SU-DHL-6 (cell line): ENCODE data around the gene MBP.

Experiments
- H2AFZ ChIP-seq: fragments of 200-600 bp; sonication (generic); 2 replicates; pipeline ENCODE4 v1.6.1; 2014; ENCODE audit warnings: low read depth, mild to moderate bottlenecking, moderate library complexity, mixed read lengths, antibody characterized with exemption, low read length; ENCODE audit not compliant: severe bottlenecking
- H3F3A ChIP-seq: fragments of 200-600 bp; shearing (Covaris generic); 2 replicates; pipeline ENCODE4 v1.6.0; 2016; ENCODE audit warnings: antibody characterized with exemption, mild to moderate bottlenecking; ENCODE audit not compliant: insufficient read depth
- H3K27ac ChIP-seq: fragments of 200-600 bp; sonication (generic); 2 replicates; pipeline ENCODE4 v1.5.1; 2016; ENCODE audit warnings: low read depth, mild to moderate bottlenecking, low read length, moderate library complexity, mixed read lengths
- H3K27me3 ChIP-seq: fragments of 200-600 bp; sonication (generic), shearing (Covaris generic); 2 replicates; pipeline ENCODE4 v1.6.0; 2014; ENCODE audit warnings: mild to moderate bottlenecking, low read length
- H3K36me3 ChIP-seq: fragments of 200-600 bp; sonication (generic); 2 replicates; pipeline ENCODE4 v1.6.1; 2014; ENCODE audit warnings: mild to moderate bottlenecking, low read length, mixed read lengths
- H3K4me2 ChIP-seq: fragments of 300-600, 200-600 bp; shearing (Covaris generic), sonication (generic); 2 replicates; pipeline ENCODE4 v1.6.0; 2014; ENCODE audit warnings: low read length, low read depth, mild to moderate bottlenecking; ENCODE audit not compliant: poor library complexity, severe bottlenecking
- H3K4me3 ChIP-seq: fragments of 200-600 bp; sonication (generic); 2 replicates; pipeline ENCODE4 v1.5.1; 2014; ENCODE audit warnings: antibody characterized with exemption, low read length, mild to moderate bottlenecking, mixed read lengths; ENCODE audit not compliant: insufficient read depth, poor library complexity, severe bottlenecking
- H3K79me2 ChIP-seq: fragments of 200-600 bp; sonication (generic); 2 replicates; pipeline ENCODE4 v1.6.1; 2014; ENCODE audit warnings: mild to moderate bottlenecking, low read length, moderate library complexity; ENCODE audit not compliant: insufficient read depth
- H3K9ac ChIP-seq: fragments of 200-600 bp; sonication (generic); 2 replicates; pipeline ENCODE4 v1.7.0; 2014; ENCODE audit warnings: mild to moderate bottlenecking, low read length
- H3K9me2 ChIP-seq: fragments of 200-600 bp; sonication (generic); replicated peaks from 2 replicates; pipeline ENCODE4 v1.6.1; 2014; ENCODE audit warnings: low read length; ENCODE audit not compliant: insufficient read depth
- H3K9me3 ChIP-seq: fragments of 200-600 bp; sonication (generic); 2 replicates; pipeline ENCODE4 v1.6.1; 2014; ENCODE audit warnings: low read length, mixed read lengths; ENCODE audit not compliant: insufficient read depth
- H4K20me1 ChIP-seq: fragments of 200-600 bp; sonication (generic); 2 replicates; pipeline ENCODE4 v1.6.1; 2014; ENCODE audit warnings: low read depth, mild to moderate bottlenecking, antibody characterized with exemption, low read length, moderate library complexity, mixed read lengths
- EZH2phosphoT487 ChIP-seq: fragments of 200-600 bp; sonication (generic), shearing (Covaris generic); conservative IDR thresholded peaks from 2 replicates; pipeline ENCODE4 v1.6.1; 2018; ENCODE audit warnings: mild to moderate bottlenecking, antibody characterized with exemption, low read length, moderate library complexity, mixed read lengths
- TF ChIP-seq, protein P1 (sequence below): fragments of 200-600 bp; sonication (generic); IDR thresholded peaks from one replicate; pipeline ENCODE4 v1.5.1; 2017; ENCODE audit warnings: antibody characterized with exemption, mild to moderate bottlenecking, low read length, moderate library complexity; ENCODE audit not compliant: insufficient read depth, poor library complexity, severe bottlenecking

The MBP gene

DNA sequence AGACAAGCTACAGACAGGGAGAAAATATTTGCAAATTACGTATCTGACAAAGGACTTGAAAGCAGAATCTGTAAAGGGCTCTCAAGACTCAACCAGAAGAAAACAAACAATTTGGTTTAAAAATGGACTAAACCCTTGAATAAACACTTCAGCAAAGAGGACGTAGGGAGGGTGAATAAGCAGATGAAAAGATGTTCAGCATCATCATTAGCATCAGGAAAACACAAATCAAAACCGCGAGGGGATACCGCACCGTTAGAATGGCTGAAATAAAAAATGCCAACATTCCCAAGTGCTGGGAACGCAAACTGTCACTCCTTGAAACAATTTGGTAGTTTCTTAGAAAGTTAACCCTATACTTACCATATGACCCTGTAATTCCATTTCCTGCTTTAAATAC is 136.7 kb downstream of the MBP start:
- no peak overlapping the region for H3K27ac ChIP-seq
- TF ChIP-seq, protein P1, sequence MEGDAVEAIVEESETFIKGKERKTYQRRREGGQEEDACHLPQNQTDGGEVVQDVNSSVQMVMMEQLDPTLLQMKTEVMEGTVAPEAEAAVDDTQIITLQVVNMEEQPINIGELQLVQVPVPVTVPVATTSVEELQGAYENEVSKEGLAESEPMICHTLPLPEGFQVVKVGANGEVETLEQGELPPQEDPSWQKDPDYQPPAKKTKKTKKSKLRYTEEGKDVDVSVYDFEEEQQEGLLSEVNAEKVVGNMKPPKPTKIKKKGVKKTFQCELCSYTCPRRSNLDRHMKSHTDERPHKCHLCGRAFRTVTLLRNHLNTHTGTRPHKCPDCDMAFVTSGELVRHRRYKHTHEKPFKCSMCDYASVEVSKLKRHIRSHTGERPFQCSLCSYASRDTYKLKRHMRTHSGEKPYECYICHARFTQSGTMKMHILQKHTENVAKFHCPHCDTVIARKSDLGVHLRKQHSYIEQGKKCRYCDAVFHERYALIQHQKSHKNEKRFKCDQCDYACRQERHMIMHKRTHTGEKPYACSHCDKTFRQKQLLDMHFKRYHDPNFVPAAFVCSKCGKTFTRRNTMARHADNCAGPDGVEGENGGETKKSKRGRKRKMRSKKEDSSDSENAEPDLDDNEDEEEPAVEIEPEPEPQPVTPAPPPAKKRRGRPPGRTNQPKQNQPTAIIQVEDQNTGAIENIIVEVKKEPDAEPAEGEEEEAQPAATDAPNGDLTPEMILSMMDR = no peak
- TF ChIP-seq EZH2phosphoT487 = no peak
- H3K4me2 ChIP-seq = no peak overlapping the region
- no peaks in the 10 kb centered on the region for H3K9me3 ChIP-seq
- no peaks in the 10 kb centered on the region for H3K79me2 ChIP-seq
- H3K9ac ChIP-seq = no peak overlapping the region
- H2AFZ ChIP-seq = no peak overlapping the region
- H3K27me3 ChIP-seq = no peaks in the 10 kb centered on the region
- H3K9me2 ChIP-seq = no peaks in the 10 kb centered on the region
- no peaks in the 10 kb centered on the region for H4K20me1 ChIP-seq
- H3F3A ChIP-seq = no peaks in the 10 kb centered on the region
- H3K36me3 ChIP-seq = no peaks in the 10 kb centered on the region
- H3K4me3 ChIP-seq = no peak overlapping the region

DNA sequence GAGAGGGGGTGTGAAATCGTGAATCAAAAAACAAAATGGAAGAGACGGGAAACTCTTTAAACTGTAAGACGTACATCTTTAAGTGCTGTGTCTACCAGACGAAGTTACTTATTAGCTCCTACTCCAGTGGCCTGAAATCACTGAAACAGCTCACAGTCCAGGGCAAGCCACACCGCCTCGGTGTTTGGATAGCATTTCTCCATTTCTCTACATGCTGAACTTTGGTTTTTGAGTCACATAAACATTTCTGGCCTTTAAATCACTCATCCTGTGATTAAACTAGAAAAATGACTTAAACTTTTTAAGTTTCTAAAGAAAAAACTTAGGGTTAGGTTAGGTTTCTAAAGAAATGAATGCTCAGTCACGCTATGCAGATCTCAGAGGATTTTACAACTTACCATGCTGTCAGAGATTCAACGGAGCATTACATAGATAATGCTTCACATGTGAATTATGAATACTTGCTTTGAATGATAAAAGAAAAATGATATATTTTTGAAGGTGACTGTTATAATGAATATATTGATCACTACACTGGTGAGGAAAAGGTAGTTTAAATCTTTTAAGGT is 138.4 kb downstream of the MBP start:
- no peaks in the 10 kb centered on the region for H3K9me3 ChIP-seq
- no peaks in the 10 kb centered on the region for H4K20me1 ChIP-seq
- H3K27me3 ChIP-seq = no peaks in the 10 kb centered on the region
- no peak overlapping the region for H2AFZ ChIP-seq
- TF ChIP-seq, protein P1 = no peak
- TF ChIP-seq EZH2phosphoT487 = no peak
- H3K9ac ChIP-seq = no peak overlapping the region
- no peaks in the 10 kb centered on the region for H3K79me2 ChIP-seq
- no peaks in the 10 kb centered on the region for H3K36me3 ChIP-seq
- no peak overlapping the region for H3K4me2 ChIP-seq
- no peak overlapping the region for H3K4me3 ChIP-seq
- H3F3A ChIP-seq = no peaks in the 10 kb centered on the region
- H3K27ac ChIP-seq = no peak overlapping the region
- no peaks in the 10 kb centered on the region for H3K9me2 ChIP-seq

DNA sequence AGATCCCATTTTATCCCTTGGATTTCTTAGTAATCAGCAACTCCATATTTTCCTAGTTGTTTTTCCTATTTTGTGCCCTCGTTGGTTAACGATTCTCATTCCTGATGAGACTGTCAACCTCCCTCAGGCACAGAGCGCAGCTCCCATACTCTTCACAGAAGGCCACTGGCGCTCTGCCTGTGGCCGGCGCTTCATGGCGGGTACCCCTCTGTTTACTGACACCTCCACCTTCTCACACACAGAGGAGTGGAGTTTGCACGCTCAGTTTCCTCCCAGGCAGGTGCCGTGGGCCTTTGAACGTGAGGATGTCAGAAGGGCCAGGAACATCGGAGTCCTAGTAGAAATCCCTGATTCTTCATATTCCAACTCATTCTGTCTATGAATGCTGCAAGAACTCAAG is 139.0 kb downstream of the MBP start:
- Histone ChIP-seq H3F3A (no peaks in the 10 kb centered on the region), H2AFZ (no peak overlapping the region), H3K36me3 (no peaks in the 10 kb centered on the region), H3K4me2 (no peak overlapping the region), H3K27ac (no peak overlapping the region), H3K4me3 (no peak overlapping the region), H3K79me2 (no peaks in the 10 kb centered on the region), H3K9me2 (no peaks in the 10 kb centered on the region), H3K9me3 (no peaks in the 10 kb centered on the region), H3K9ac (no peak overlapping the region), H3K27me3 (no peaks in the 10 kb centered on the region), H4K20me1 (no peaks in the 10 kb centered on the region)
- TF ChIP-seq, protein P1 = no peak
- TF ChIP-seq EZH2phosphoT487 = no peak

DNA sequence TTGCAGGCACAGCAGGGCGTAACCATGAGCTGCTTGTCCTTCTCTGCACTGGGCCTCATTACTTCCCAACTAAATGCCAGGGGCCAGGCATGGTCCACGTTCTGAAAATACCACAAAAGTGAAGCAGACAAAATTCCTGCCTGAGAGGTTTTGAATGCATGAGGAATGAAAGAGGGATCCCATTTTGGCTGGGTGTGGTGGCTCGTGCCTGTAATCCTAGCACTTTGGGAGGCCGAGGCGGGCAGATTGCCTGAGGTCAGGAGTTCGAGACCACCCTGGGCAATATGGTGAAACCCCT is 139.5 kb downstream of the MBP start:
- Histone ChIP-seq H3K9ac (no peak overlapping the region), H3K36me3 (no peaks in the 10 kb centered on the region), H3K4me3 (no peak overlapping the region), H3K27me3 (no peaks in the 10 kb centered on the region), H3K9me3 (no peaks in the 10 kb centered on the region), H3F3A (no peaks in the 10 kb centered on the region), H2AFZ (no peak overlapping the region), H3K27ac (no peak overlapping the region), H3K79me2 (no peaks in the 10 kb centered on the region), H3K9me2 (no peaks in the 10 kb centered on the region), H4K20me1 (no peaks in the 10 kb centered on the region), H3K4me2 (no peak overlapping the region)
- no peak for TF ChIP-seq EZH2phosphoT487
- TF ChIP-seq, protein P1 = no peak
